GM12801 (cell line): ENCODE measurements around the gene CD99L2.

ENCODE experiments used
- CTCF ChIP-seq: IDR thresholded peaks from one replicate; pipeline ENCODE4 v1.5.1; 2011; ENCODE audit warnings: control low read depth; ENCODE audit not compliant: insufficient read length; ENCODE audit errors: extremely low read depth

The CD99L2 gene

GRCh38 chrX:150873616-150874015, 24.9 kb downstream of the CD99L2 start:
- no peak for TF ChIP-seq CTCF

- TF ChIP-seq CTCF: no peak
Observed at GRCh38 chrX:150872773-150873336, 25.6 kb downstream of the CD99L2 start.

- TF ChIP-seq CTCF: no peak
Observed at GRCh38 chrX:150871341-150871811, 27.1 kb downstream of the CD99L2 start.

GRCh38 chrX:150870487-150871340, 27.8 kb downstream of the CD99L2 start:
- no peak for TF ChIP-seq CTCF

GRCh38 chrX:150870029-150870428, 28.4 kb downstream of the CD99L2 start:
- no peak for TF ChIP-seq CTCF

GRCh38 chrX:150869450-150869849, 29.0 kb downstream of the CD99L2 start:
- TF ChIP-seq CTCF: no peak

- no peak for TF ChIP-seq CTCF
Observed at GRCh38 chrX:150868625-150869024, 29.8 kb downstream of the CD99L2 start.
